IPS-18c (cell line): ENCODE data around the gene TOP1.

ENCODE experiments used
- H3K4me3 ChIP-seq: 2 replicates; pipeline ENCODE4 v1.7.0; 2013; ENCODE audit warnings: low read depth, mild to moderate bottlenecking, low read length, moderate library complexity; ENCODE audit not compliant: insufficient read depth
- H3K9me3 ChIP-seq: one replicate; pipeline ENCODE4 v1.6.1; 2013; ENCODE audit warnings: mild to moderate bottlenecking, low read length, moderate library complexity; ENCODE audit not compliant: control insufficient read depth, insufficient read depth

Gene TOP1

GRCh38 chr20:41027872-41028358 is 707 bp upstream of the TOP1 start:
- H3K9me3 ChIP-seq: no peaks in the 10 kb centered on the region
- peak overlapping the region; percentile 37; the same call in 1 of the 2 replicates for H3K4me3 ChIP-seq

DNA sequence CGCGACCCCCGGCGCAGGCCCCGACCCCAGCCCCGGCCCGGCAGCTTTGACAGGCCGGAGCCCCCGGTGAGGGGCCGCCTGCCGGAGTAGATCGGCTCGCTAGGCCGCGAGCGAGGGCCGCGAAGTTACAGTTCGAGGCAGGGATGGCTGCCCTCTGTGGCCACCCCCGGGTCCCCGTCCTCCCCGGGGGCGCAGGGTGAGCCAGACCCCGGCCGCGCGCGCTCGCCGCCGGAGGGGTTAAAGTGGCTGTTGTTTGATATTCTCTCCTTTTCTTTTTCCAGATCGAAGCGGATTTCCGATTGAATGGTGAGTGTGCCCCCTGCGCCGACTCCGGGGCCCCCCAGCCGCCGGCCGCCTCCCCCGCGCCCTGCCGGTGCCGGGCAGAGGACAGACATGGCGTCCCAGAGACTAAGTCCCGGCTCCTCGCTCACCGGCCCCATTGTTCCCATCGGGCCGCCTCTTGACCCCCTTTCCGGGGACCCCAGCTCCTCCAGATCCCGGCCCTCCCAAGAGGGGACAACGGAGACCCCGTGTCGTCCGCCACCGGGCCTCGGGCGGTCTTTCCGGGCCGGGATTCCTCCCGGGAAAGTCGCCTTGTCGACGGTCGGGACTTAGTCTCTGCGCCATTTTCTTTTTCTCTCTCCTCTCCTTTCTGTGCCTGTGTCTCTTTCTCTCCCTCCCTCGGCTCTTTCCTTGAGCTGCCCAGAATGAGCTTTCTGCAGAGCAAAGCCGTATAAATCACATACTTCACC is 704 bp downstream of the TOP1 start:
- Histone ChIP-seq H3K4me3 (peak overlapping the region; percentile 89), H3K9me3 (no peaks in the 10 kb centered on the region)

DNA sequence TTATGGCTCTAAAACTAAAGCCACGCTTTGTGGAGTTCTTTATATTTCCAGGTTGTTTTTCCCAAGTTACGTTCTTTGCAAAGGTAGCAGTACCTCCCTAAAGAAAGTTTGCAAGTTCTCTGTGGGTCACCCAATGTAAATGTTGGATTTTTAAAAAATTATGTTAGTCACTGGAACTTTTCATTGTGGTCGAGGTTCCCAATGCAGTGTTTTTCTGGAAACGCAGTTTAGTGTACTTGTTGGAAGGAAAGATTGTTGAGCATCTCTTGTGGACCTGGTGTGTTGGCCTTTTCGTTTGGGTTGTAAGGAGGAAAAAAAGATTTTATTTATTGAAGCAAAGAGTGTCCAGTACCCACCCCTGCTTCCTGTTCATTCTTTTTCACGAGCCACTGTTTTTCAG is 1.4 kb downstream of the TOP1 start:
- Histone ChIP-seq H3K9me3 (no peaks in the 10 kb centered on the region), H3K4me3 (peak overlapping the region; percentile 89)

DNA sequence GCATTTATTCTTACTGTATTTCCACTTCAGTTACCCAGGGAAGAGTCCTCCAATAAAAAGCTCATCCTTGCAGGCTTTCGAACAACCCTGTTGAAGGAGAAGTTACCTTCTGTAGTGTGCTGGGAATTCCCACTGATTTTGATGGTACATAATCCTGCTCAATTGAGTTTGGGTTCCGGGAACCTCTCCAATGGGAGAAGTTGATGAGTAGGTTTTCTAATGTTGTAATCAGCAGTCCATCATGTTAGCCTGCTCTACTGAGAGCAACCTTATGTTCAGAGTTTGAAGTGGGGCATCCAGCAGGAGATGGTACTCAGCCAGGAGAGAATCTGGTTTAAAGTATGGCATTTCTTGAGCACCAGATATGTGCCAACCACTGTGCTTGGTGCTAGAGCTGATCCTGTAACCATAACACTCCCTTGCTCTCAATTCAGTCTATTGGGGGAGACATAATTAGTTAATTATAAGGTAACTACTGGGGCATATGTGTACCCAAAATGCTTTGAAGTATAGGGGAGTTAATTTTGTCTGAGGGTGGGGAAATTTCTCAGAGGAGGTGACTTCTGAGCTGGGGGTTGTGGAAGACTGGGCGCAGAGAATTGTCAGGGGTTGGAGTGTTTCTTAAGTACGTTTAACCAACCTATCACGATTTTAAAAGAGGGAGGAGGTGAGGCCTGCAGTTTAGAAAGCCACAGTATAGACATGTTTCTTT is 2.1 kb downstream of the TOP1 start:
- Histone ChIP-seq H3K9me3 (no peaks in the 10 kb centered on the region), H3K4me3 (peak overlapping the region; percentile 89; the same call in 1 of the 2 replicates)

DNA sequence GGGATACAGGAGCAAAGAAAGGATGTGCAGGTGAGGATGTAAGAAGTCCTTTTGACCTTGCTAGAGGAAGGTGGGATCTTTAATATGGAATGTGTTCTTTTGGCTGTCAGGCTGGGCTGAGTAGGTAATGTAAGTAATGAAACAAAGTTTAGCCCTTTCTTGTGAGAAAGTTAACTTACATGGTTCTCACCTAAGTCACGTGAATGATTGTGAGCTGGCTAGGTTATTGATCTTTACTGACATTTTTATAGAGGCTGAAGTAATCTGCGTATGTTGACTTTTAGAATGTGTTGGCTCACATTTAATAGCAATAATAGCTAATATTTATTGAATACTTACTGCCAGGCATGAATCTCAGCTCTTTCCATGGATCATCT is 2.6 kb downstream of the TOP1 start:
- Histone ChIP-seq H3K9me3 (no peaks in the 10 kb centered on the region), H3K4me3 (peak overlapping the region; percentile 89; the same call in 1 of the 2 replicates)

GRCh38 chr20:41032271-41032670 is 3.6 kb downstream of the TOP1 start:
- Histone ChIP-seq H3K4me3 (no peak overlapping the region), H3K9me3 (no peaks in the 10 kb centered on the region)

DNA sequence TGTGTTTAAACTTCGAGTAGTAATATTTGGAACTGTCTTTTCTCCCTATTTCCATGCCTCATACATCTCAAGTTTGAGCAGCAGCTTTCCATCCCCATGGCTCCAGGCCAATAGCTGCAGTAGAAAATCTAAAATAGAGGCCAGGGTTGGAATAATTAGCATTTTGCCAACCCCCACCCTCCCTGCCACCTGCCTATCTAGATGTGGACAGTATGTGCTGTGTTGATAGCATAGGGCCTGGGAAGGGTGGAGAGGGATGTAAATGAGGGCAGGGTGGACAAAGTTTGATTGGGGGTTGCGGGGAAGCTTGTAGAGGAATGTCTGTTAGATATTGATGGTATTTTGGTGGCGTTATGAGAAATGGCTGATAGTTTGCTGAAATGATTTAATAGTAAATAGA is 5.6 kb downstream of the TOP1 start:
- H3K4me3 ChIP-seq: no peak overlapping the region

GRCh38 chr20:41035207-41035606 is 6.6 kb downstream of the TOP1 start:
- H3K4me3 ChIP-seq: no peak overlapping the region
- no peaks in the 10 kb centered on the region for H3K9me3 ChIP-seq

More for the DNA sequence above, 5.6 kb downstream of the TOP1 start:
- no peaks in the 10 kb centered on the region for H3K9me3 ChIP-seq

- H3K4me3 ChIP-seq: no peak overlapping the region
- no peaks in the 10 kb centered on the region for H3K9me3 ChIP-seq
Observed at GRCh38 chr20:41037179-41037578, 8.6 kb downstream of the TOP1 start.

DNA sequence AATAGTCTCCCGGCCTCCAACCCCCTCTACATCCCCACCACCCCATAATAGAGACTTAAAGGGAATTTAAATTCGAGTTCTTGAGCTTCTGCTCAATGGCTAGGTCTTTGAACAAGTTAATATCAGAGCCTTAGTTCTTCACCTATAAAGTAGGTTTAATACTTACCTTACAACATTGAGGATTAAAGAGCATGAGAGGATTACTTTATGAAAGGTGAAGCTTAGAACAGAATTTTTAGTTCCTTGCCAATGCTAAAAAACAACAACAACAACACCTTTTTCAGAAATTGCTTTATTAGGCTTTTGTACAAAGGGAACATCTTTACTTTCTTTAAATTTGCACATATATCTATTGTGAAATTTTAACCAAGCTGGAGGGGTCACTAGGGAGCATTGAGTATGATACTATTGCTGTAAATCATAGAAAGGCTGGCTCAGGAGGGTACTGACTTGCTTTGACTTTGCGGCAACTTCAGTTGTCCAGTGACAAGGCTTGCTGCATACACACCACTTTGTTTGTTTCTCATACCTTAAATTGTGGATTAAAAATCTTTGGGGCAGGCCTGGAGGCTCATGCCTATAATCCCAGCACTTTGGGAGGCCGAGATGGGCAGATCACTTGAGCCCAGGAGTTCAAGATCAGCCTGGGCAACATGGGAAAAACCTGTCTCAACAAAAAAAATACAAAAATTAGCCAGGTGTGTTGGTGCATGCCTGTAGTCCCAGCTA is 9.7 kb downstream of the TOP1 start:
- Histone ChIP-seq H3K4me3 (no peak overlapping the region), H3K9me3 (no peaks in the 10 kb centered on the region)

GRCh38 chr20:41038878-41039404 is 10.3 kb downstream of the TOP1 start:
- Histone ChIP-seq H3K4me3 (no peak overlapping the region), H3K9me3 (no peaks in the 10 kb centered on the region)

DNA sequence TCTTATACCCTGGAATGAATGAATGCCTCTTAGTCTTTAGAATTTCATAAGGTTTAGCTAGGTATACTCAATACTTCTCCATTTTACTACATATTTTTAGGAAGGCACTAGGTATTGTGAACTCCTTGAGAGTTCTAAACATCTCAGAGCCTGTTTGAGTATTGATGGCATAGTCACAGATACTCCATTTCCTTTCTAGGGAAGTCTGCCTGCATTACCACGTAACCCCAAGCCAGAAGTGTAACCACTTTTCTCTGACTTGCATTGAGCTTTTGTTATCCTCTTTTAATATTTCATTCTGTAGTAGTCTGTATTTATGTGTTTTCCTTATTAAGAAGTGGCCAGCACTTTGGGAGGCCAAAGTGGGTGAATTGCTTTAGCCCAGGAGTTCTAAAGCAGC is 12.2 kb downstream of the TOP1 start:
- Histone ChIP-seq H3K4me3 (no peak overlapping the region), H3K9me3 (no peaks in the 10 kb centered on the region)

- Histone ChIP-seq H3K4me3 (no peak overlapping the region), H3K9me3 (no peaks in the 10 kb centered on the region)
Observed at GRCh38 chr20:41041693-41042092, 13.1 kb downstream of the TOP1 start.

DNA sequence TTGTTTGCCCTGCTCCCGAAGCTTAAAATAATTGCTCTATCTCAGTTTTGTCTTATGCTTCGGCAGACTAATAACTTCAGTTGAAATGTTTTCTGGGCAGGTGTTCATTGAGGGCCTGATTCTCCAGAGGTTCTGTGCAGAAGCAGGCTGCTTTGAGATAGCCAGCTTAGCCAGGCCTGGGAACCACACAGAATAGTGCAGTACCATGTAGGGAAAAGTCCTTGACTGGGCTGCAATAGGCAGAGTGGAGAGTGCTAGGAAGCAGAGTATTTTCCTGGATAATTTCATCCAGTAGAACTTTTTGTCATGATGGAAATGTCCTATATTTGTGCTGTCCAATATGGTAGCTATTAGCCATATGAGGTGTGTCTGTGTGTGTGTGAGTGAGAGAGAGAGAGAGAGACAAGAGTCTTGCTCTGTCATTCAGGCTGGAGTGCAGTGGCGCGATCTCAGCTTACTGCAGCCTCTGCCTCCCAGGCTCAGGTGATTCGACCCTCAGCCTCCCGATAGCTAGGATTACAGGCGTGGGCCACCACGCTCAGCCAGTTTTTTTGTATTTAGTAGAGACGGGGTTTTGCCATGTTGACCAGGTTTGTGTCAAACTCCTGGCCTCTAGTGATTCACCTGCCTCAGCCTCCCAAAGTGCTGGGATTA is 15.9 kb downstream of the TOP1 start:
- H3K4me3 ChIP-seq: no peak overlapping the region
- no peaks in the 10 kb centered on the region for H3K9me3 ChIP-seq

DNA sequence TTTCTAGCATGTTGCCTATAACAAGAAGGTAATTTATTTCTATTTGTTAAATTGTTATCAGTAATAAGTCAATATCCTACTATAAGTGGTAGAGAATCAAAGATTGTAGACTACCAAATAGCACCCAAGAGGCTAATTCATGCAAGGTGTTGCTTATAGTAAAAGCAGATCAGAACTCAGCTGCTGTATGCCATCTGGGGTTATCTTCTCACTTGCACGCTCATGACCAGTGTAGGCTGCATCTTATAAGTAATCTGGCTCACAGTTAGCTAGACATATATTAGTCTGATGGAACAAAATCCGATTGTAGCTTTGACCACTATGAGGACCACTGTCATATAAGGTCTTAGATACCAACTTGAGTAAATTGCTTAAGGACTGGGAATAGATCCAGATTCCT is 17.0 kb downstream of the TOP1 start:
- Histone ChIP-seq H3K9me3 (no peaks in the 10 kb centered on the region), H3K4me3 (no peak overlapping the region)

DNA sequence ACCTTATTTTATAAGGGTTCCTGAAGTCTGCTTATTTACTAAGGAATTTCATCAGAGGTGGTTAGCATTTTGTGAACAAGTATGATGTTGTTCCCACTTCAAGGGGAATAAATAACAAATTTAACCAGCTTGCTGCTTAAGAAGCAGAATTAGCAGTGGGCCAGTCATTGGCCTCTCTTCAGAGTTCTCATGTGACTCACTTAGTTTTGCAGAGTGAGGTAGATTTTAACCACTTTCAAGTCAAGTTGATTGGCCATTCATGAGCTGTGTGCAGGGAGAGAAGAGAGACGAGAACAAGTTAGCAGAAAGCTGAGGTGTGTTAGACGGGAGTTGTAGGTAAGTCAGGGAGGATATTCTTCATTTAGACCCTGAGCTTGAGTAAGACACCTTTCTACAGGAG is 18.1 kb downstream of the TOP1 start:
- Histone ChIP-seq H3K4me3 (no peak overlapping the region), H3K9me3 (no peaks in the 10 kb centered on the region)

GRCh38 chr20:41047279-41047974 is 18.8 kb downstream of the TOP1 start:
- no peak overlapping the region for H3K4me3 ChIP-seq
- H3K9me3 ChIP-seq: no peaks in the 10 kb centered on the region
